Measurements from ENCODE around the gene GPRIN1.

GRCh38 chr5:176550275-176550831 is 59.6 kb downstream of the GPRIN1 start:
- TF ChIP-seq POLR2A (IDR thresholded peaks at IDR 0.05), result no peak
- no peak for TF ChIP-seq CTCF (IDR thresholded peaks at IDR 0.05)
- no peak for TF ChIP-seq POLR2AphosphoS5 (IDR thresholded peaks at IDR 0.05)
- no peak for TF ChIP-seq EP300 (IDR thresholded peaks at IDR 0.05)
